ENCODE results near the gene PLCH2.

DNA sequence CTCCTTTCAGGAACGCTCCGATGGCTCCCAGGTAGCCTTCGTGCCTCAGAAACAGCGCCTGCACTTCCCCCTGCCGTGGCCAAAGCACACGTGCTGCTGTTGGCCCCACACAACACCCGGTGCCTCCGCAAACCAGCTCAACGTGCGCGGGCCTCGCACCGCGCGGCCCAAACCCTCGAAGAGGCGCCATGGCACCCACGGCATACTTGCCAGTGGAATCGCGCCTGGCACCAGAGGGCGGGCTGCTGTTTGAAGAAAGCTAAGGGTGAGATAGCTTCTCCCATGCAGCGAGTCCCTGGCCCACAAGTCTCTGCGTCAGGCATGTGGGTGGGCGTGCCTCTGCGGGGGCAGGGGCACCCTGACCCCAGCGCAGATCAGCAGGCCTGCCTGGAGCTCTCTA lies 42.4 kb downstream of the PLCH2 start:
- TF ChIP-seq, protein P1, sequence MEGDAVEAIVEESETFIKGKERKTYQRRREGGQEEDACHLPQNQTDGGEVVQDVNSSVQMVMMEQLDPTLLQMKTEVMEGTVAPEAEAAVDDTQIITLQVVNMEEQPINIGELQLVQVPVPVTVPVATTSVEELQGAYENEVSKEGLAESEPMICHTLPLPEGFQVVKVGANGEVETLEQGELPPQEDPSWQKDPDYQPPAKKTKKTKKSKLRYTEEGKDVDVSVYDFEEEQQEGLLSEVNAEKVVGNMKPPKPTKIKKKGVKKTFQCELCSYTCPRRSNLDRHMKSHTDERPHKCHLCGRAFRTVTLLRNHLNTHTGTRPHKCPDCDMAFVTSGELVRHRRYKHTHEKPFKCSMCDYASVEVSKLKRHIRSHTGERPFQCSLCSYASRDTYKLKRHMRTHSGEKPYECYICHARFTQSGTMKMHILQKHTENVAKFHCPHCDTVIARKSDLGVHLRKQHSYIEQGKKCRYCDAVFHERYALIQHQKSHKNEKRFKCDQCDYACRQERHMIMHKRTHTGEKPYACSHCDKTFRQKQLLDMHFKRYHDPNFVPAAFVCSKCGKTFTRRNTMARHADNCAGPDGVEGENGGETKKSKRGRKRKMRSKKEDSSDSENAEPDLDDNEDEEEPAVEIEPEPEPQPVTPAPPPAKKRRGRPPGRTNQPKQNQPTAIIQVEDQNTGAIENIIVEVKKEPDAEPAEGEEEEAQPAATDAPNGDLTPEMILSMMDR (conservative IDR thresholded peaks at IDR 0.05; ENCODE audit: low read length) = no peak
- TF ChIP-seq EZH2phosphoT487 (IDR thresholded peaks at IDR 0.05; ENCODE audit: borderline replicate concordance) = no peak
